Umbilical cord (tissue), 2 donors: ENCODE data around the gene ELAPOR2. TPM values are rescaled to one million over a fixed set of nuclear protein-coding genes. Genes with fewer than 3 reads are reported as not detected.
"Not testable (repeated sequence)": the region's sequence is repeated elsewhere in the genome, so short reads cannot be mapped to it uniquely, and the experiment has no call there.

Source experiments
- DNase-seq: peaks from one replicate; pipeline ENCODE4 v3.0.0-alpha.2; 2015; ENCODE audit warnings: low spot score
- total RNA-seq: library from RNA; depleted of rRNA; stranded (reverse); fragments of >200 nt; gene quantifications from one replicate; pipeline ENCODE4 v1.2.3, GENCODE V29; 2014; ENCODE audit warnings: low replicate concordance; ENCODE audit not compliant: insufficient read depth

Gene ELAPOR2
- total RNA-seq, 1 donor from 2014 or later = 9.4 TPM

- DNase-seq = no peak
These were observed 13.0 kb downstream of the ELAPOR2 start for GRCh38 chr7:87046456-87046855.

GRCh38 chr7:87044713-87045112 lies 14.7 kb downstream of the ELAPOR2 start:
- DNase-seq = not testable (repeated sequence)

DNA sequence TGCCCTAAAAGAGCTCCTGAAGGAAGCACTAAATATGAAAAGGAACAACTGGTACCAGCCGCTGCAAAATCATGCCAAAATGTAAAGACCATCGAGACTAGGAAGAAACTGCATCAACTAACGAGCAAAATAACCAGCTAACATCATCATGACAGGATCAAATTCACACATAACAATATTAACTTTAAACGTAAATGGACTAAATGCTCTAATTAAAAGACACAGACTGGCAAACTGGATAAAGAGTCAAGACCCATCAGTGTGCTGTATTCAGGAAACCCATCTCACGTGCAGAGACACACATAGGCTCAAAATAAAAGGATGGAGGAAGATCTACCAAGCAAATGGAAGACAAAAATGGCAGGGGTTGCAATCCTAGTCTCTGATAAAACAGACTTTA lies 17.9 kb downstream of the ELAPOR2 start:
- not testable (repeated sequence) for DNase-seq

DNA sequence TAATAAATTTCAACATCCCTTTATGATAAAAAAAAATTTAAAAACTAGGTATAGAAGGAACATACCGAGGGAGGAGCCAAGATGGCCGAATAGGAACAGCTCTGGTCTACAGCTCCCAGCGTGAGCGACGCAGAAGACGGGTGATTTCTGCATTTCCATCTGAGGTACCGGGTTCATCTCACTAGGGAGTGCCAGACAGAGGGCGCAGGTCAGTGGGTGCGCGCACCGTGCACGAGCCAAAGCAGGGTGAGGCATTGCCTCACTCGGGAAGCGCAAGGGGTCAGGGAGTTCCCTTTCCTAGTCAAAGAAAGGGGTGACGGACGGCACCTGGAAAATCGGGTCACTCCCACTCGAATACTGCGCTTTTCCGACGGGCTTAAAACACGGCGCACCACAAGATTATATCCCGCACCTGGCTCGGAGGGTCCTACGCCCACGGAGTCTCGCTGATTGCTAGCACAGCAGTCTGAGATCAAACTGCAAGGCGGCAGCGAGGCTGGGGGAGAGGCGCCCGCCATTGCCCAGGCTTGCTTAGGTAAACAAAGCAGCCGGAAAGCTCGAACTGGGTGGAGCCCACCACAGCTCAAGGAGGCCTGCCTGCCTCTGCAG lies 19.7 kb downstream of the ELAPOR2 start:
- DNase-seq = not testable (repeated sequence)

- DNase-seq = no peak
These were observed 20.3 kb downstream of the ELAPOR2 start for GRCh38 chr7:87038993-87039690.

- DNase-seq = no peak
These were observed 22.5 kb downstream of the ELAPOR2 start for GRCh38 chr7:87036985-87037384.

DNA sequence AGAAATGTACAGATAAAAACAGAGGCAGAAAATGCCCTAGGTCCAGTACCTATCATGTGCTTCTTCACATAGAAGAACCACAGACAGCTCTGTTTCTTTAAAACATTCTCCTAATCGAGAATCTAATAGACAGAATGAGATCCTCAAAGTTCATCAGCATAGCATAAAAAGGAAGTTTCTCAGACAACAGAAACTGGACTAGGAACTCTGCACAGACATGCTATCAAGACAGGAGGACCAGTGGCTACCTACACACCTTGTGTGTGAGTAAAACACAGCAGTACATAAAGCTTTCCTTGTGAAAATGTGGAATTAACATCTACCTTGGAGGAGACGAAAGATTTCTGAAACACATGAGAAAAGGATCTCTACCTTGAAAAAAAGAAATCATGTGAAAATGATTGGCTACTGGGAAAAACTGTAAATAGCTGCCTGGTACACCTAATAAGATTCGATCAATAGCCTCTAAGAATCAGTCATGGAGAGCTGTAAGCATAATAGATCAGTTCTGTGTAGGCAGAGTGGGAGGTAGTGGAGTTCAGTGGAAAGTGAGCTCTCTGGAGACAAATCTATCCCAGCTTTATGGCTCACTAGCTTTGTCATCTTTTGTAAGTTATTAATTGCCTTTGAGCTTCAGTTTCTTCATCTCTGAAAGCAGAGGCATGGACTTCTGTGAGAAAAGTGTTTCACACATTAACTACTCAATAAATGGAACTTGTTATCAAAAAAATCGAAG lies 26.7 kb downstream of the ELAPOR2 start:
- DNase-seq = no peak

- no peak for DNase-seq
These were observed 30.4 kb downstream of the ELAPOR2 start for GRCh38 chr7:87029078-87029477.

- DNase-seq = no peak
These were observed 30.8 kb downstream of the ELAPOR2 start for GRCh38 chr7:87028636-87029035.

GRCh38 chr7:87027900-87028299 lies 31.6 kb downstream of the ELAPOR2 start:
- no peak for DNase-seq

GRCh38 chr7:87021285-87021684 lies 38.2 kb downstream of the ELAPOR2 start:
- no peak for DNase-seq

GRCh38 chr7:87016606-87017005 lies 42.8 kb downstream of the ELAPOR2 start:
- DNase-seq = no peak

GRCh38 chr7:87013840-87014190 lies 45.6 kb downstream of the ELAPOR2 start:
- DNase-seq = no peak

- DNase-seq = no peak
These were observed 46.2 kb downstream of the ELAPOR2 start for GRCh38 chr7:87013136-87013839.

Other genes with a start within 250 kb of the ELAPOR2 start
- 109 TPM for gene DMTF1, start 92.8 kb upstream of the ELAPOR2 start, total RNA-seq
- gene TMEM243, start 160.1 kb upstream of the ELAPOR2 start, total RNA-seq = 25.3 TPM